Muscle of back (tissue), 11 donors: ENCODE data around the gene BTG4. TPM values are rescaled to one million over a fixed set of nuclear protein-coding genes. Genes with fewer than 3 reads are reported as not detected.

Source experiments
- DNase-seq, 3 donors: peaks; one replicate each; pipeline versions ENCODE4 v3.0.0 to v3.0.0-alpha.2; 2013
- polyA plus RNA-seq, 10 donors: library from polyadenylated mRNA; unstranded; fragments of 120-200 nt; gene quantifications; one replicate each; pipeline ENCODE4 v1.2.1, GENCODE V29; 2013; ENCODE audit not compliant: insufficient read length in 10 of 10

Gene BTG4
- polyA plus RNA-seq, 10 donors = not detected

GRCh38 chr11:111499483-111499882 lies 12.7 kb downstream of the BTG4 start:
- no peak for DNase-seq

GRCh38 chr11:111494040-111494439 lies 18.1 kb downstream of the BTG4 start:
- no peak for DNase-seq

GRCh38 chr11:111490496-111490895 lies 21.7 kb downstream of the BTG4 start:
- DNase-seq = no peak

- DNase-seq = no peak
These were observed 28.8 kb downstream of the BTG4 start for GRCh38 chr11:111483431-111483830.

- DNase-seq = no peak
These were observed 32.5 kb downstream of the BTG4 start for GRCh38 chr11:111479666-111480065.

- DNase-seq = no peak
These were observed 34.3 kb downstream of the BTG4 start for GRCh38 chr11:111477898-111478297.

- peak in 1 of 3 donors; percentile 44 for DNase-seq
These were observed 35.2 kb downstream of the BTG4 start for GRCh38 chr11:111476956-111477355.

- no peak for DNase-seq
These were observed 35.8 kb downstream of the BTG4 start for GRCh38 chr11:111476366-111476765.

- DNase-seq = no peak
These were observed 37.8 kb downstream of the BTG4 start for GRCh38 chr11:111474432-111474831.

- no peak for DNase-seq
These were observed 40.0 kb downstream of the BTG4 start for GRCh38 chr11:111472228-111472627.

GRCh38 chr11:111469200-111469599 lies 43.0 kb downstream of the BTG4 start:
- DNase-seq = peak in 2 of 3 donors; percentile 26 to 32

- no peak for DNase-seq
These were observed 45.6 kb downstream of the BTG4 start for GRCh38 chr11:111466615-111467014.

- peak in 1 of 3 donors; percentile 44 for DNase-seq
These were observed 46.8 kb downstream of the BTG4 start for GRCh38 chr11:111465400-111465799.

GRCh38 chr11:111463276-111463675 lies 48.9 kb downstream of the BTG4 start:
- DNase-seq = no peak

- DNase-seq = no peak
These were observed 49.9 kb downstream of the BTG4 start for GRCh38 chr11:111462329-111462728.

- DNase-seq = no peak
These were observed 50.5 kb downstream of the BTG4 start for GRCh38 chr11:111461460-111462235.

- peak in 2 of 3 donors; percentile 34 to 56 for DNase-seq
These were observed 51.3 kb downstream of the BTG4 start for GRCh38 chr11:111460856-111461255.

GRCh38 chr11:111460340-111460739 lies 51.8 kb downstream of the BTG4 start:
- no peak for DNase-seq

- no peak for DNase-seq
These were observed 52.5 kb downstream of the BTG4 start for GRCh38 chr11:111459506-111460270.

GRCh38 chr11:111457731-111458368 lies 54.3 kb downstream of the BTG4 start:
- DNase-seq = no peak

- DNase-seq = no peak
These were observed 55.1 kb downstream of the BTG4 start for GRCh38 chr11:111456859-111457730.
